K562 (cell line): ENCODE results near the gene SMIM29. TPM values are rescaled to one million over a fixed set of nuclear protein-coding genes. Genes with fewer than 3 reads are reported as not detected.

Experiments used
- FOXA1 ChIP-seq: fragments of 450-650 bp; IDR thresholded peaks from 2 replicates; pipeline ENCODE4 v1.6.1; 2016; ENCODE audit warnings: mild to moderate bottlenecking, borderline replicate concordance
- IRF2 ChIP-seq: sonication (generic); formaldehyde crosslinking; IDR thresholded peaks from 2 replicates; pipeline ENCODE4 v1.8.1; 2022; ENCODE audit warnings: mild to moderate bottlenecking, missing genetic modification reagents
- KLF6 ChIP-seq: fragments of 250-450 bp; sonication (Bioruptor Pico); IDR thresholded peaks from 2 replicates; pipeline ENCODE4 v1.4.0; 2020; ENCODE audit warnings: mild to moderate bottlenecking, moderate library complexity, borderline replicate concordance
- NCOA2 ChIP-seq, 2 experiments: fragments of 450-650 bp; IDR thresholded peaks; 2 replicates each; pipeline ENCODE4 v1.6.1; 2018; ENCODE audit warnings: mild to moderate bottlenecking in 2 of 2, moderate library complexity in 1 of 2; ENCODE audit not compliant: partially characterized antibody in 2 of 2
- NFIX ChIP-seq: fragments of 250-450 bp; sonication (Bioruptor Pico); IDR thresholded peaks from 2 replicates; pipeline ENCODE4 v1.4.0; 2020; ENCODE audit warnings: low read depth, mild to moderate bottlenecking, moderate library complexity
- RBM14 ChIP-seq: fragments of 200-400 bp; formaldehyde crosslinking; IDR thresholded peaks from 2 replicates; pipeline ENCODE4 v1.6.1; 2018; ENCODE audit warnings: low read depth, mild to moderate bottlenecking, low read length, moderate library complexity, borderline replicate concordance; ENCODE audit not compliant: insufficient read depth
- TARDBP ChIP-seq: fragments of 450-650 bp; IDR thresholded peaks from 2 replicates; pipeline ENCODE4 v1.6.1; 2016
- TCF7 ChIP-seq: sonication (generic); IDR thresholded peaks from 2 replicates; pipeline ENCODE4 v1.6.1; 2016; ENCODE audit warnings: antibody characterized with exemption, borderline replicate concordance
- ZFX ChIP-seq: sonication (generic); formaldehyde crosslinking; IDR thresholded peaks from 2 replicates; pipeline ENCODE4 v1.8.0; 2022; ENCODE audit warnings: mild to moderate bottlenecking, missing genetic modification reagents, moderate library complexity
- ZNF507 ChIP-seq: conservative IDR thresholded peaks from 2 replicates; pipeline ENCODE4 v1.6.1; 2017; ENCODE audit warnings: missing genetic modification characterization, missing compliant biosample characterization
- ZNF830 ChIP-seq: fragments of 250-450 bp; sonication (Bioruptor Pico); IDR thresholded peaks from 2 replicates; pipeline ENCODE4 v1.5.0; 2021; ENCODE audit warnings: mild to moderate bottlenecking
- polyA plus RNA-seq, 8 experiments: library from polyadenylated mRNA; depleted of rRNA in 4 of 8; stranded (reverse) in 5 of 8; unstranded in 3 of 8; fragments of >200 nt; fragmentation: Nextera tagmentation in 2 of 8; fragmentation: Illumina TruSeq in 1 of 8; extraction: Ambion mirVana in 2 of 8; extraction: Trizol in 1 of 8; gene quantifications; 2 replicates each; pipeline versions ENCODE4 v1.2.1 to v1.2.3, GENCODE V29; 2011 to 2014; ENCODE audit warnings: inconsistent platforms in 1 of 8, missing spikeins in 1 of 8
- total RNA-seq, 7 experiments: library from RNA; depleted of rRNA in 6 of 7; stranded (reverse); fragments of >200 nt in 6 of 7; fragmentation: Illumina TruSeq in 2 of 7; extraction: Trizol in 2 of 7; gene quantifications; 2 replicates each; pipeline versions ENCODE4 v1.2.1 to v1.2.3, GENCODE V29; 2011 to 2021; ENCODE audit warnings: low replicate concordance in 1 of 7
- TF ChIP-seq, protein P1 (sequence below): fragments of 200-600 bp; sonication (generic); IDR thresholded peaks from one replicate; pipeline ENCODE4 v1.6.1; 2012; ENCODE audit warnings: mild to moderate bottlenecking, low read depth, low read length, inconsistent platforms
- TF ChIP-seq, protein P2 (sequence below): fragments of 250-450 bp; sonication (Bioruptor Pico); IDR thresholded peaks from 2 replicates; pipeline ENCODE4 v1.8.0; 2022; ENCODE audit warnings: inconsistent platforms, mild to moderate bottlenecking, moderate library complexity, borderline replicate concordance
- TF ChIP-seq, protein P3 (sequence below): fragments of 450-650 bp; formaldehyde crosslinking; IDR thresholded peaks from 2 replicates; pipeline ENCODE4 v1.4.0; 2022; ENCODE audit warnings: mild to moderate bottlenecking, moderate library complexity

Gene SMIM29
- total and polyA plus RNA-seq, 9 of the 15 experiments (the other 6 are each of a cell fraction or from before 2014, with no cell fraction given): 6.5 to 36.7 (median 20.9) TPM

DNA sequence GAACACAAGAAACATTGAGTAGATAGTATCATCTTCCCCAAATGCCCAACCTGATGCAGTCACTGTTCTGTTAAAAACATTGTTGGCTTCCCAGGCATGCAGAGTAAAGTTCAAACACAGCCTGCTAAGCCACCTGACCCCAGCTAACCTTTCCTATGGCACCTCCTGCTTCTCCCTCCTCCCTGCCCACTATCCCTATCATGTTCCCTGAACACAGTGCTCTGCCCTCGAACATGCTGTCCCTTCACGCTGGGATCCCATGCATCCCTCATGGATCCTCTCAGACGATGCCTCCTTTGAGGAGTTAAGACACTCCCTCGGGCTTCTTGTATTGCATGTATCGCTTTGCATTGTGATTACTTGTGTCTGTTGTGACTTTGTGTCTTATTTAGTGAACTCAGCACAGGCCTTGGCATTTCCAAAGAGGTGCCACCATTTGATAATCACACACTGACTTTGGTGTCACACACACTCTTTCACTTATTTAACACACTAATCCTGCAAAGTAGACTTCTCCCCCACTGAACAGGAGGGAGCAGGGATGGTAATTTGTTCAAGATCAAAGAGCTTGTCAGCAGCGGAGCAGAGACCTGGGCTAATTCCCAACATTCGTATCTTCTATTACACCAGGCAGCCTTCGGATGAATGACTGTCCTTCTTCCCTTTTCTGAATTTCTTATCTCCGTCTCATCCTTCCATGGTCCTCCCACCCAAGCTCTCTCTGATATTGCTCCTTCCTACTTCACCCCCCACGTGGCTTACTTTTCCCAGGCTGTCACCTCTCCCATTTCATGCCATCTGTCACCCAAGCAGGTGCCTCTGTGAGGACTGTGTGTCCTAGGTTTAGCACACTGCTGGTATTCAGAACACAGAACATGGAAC, 28.3 kb upstream of the SMIM29 start (continued):
- TF ChIP-seq, protein P1, sequence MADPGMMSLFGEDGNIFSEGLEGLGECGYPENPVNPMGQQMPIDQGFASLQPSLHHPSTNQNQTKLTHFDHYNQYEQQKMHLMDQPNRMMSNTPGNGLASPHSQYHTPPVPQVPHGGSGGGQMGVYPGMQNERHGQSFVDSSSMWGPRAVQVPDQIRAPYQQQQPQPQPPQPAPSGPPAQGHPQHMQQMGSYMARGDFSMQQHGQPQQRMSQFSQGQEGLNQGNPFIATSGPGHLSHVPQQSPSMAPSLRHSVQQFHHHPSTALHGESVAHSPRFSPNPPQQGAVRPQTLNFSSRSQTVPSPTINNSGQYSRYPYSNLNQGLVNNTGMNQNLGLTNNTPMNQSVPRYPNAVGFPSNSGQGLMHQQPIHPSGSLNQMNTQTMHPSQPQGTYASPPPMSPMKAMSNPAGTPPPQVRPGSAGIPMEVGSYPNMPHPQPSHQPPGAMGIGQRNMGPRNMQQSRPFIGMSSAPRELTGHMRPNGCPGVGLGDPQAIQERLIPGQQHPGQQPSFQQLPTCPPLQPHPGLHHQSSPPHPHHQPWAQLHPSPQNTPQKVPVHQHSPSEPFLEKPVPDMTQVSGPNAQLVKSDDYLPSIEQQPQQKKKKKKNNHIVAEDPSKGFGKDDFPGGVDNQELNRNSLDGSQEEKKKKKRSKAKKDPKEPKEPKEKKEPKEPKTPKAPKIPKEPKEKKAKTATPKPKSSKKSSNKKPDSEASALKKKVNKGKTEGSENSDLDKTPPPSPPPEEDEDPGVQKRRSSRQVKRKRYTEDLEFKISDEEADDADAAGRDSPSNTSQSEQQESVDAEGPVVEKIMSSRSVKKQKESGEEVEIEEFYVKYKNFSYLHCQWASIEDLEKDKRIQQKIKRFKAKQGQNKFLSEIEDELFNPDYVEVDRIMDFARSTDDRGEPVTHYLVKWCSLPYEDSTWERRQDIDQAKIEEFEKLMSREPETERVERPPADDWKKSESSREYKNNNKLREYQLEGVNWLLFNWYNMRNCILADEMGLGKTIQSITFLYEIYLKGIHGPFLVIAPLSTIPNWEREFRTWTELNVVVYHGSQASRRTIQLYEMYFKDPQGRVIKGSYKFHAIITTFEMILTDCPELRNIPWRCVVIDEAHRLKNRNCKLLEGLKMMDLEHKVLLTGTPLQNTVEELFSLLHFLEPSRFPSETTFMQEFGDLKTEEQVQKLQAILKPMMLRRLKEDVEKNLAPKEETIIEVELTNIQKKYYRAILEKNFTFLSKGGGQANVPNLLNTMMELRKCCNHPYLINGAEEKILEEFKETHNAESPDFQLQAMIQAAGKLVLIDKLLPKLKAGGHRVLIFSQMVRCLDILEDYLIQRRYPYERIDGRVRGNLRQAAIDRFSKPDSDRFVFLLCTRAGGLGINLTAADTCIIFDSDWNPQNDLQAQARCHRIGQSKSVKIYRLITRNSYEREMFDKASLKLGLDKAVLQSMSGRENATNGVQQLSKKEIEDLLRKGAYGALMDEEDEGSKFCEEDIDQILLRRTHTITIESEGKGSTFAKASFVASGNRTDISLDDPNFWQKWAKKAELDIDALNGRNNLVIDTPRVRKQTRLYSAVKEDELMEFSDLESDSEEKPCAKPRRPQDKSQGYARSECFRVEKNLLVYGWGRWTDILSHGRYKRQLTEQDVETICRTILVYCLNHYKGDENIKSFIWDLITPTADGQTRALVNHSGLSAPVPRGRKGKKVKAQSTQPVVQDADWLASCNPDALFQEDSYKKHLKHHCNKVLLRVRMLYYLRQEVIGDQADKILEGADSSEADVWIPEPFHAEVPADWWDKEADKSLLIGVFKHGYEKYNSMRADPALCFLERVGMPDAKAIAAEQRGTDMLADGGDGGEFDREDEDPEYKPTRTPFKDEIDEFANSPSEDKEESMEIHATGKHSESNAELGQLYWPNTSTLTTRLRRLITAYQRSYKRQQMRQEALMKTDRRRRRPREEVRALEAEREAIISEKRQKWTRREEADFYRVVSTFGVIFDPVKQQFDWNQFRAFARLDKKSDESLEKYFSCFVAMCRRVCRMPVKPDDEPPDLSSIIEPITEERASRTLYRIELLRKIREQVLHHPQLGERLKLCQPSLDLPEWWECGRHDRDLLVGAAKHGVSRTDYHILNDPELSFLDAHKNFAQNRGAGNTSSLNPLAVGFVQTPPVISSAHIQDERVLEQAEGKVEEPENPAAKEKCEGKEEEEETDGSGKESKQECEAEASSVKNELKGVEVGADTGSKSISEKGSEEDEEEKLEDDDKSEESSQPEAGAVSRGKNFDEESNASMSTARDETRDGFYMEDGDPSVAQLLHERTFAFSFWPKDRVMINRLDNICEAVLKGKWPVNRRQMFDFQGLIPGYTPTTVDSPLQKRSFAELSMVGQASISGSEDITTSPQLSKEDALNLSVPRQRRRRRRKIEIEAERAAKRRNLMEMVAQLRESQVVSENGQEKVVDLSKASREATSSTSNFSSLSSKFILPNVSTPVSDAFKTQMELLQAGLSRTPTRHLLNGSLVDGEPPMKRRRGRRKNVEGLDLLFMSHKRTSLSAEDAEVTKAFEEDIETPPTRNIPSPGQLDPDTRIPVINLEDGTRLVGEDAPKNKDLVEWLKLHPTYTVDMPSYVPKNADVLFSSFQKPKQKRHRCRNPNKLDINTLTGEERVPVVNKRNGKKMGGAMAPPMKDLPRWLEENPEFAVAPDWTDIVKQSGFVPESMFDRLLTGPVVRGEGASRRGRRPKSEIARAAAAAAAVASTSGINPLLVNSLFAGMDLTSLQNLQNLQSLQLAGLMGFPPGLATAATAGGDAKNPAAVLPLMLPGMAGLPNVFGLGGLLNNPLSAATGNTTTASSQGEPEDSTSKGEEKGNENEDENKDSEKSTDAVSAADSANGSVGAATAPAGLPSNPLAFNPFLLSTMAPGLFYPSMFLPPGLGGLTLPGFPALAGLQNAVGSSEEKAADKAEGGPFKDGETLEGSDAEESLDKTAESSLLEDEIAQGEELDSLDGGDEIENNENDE: no peak
- TF ChIP-seq ZFX (CRISPR knock-in tag): no peak
- no peak for TF ChIP-seq ZNF830 (CRISPR knock-in tag)
- TF ChIP-seq RBM14: no peak
- TF ChIP-seq ZNF507: no peak
- TF ChIP-seq, protein P2, sequence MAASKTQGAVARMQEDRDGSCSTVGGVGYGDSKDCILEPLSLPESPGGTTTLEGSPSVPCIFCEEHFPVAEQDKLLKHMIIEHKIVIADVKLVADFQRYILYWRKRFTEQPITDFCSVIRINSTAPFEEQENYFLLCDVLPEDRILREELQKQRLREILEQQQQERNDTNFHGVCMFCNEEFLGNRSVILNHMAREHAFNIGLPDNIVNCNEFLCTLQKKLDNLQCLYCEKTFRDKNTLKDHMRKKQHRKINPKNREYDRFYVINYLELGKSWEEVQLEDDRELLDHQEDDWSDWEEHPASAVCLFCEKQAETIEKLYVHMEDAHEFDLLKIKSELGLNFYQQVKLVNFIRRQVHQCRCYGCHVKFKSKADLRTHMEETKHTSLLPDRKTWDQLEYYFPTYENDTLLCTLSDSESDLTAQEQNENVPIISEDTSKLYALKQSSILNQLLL: no peak
- no peak for TF ChIP-seq IRF2 (CRISPR knock-in tag)
- TF ChIP-seq TARDBP: no peak
- TF ChIP-seq FOXA1: no peak
- TF ChIP-seq, protein P3, sequence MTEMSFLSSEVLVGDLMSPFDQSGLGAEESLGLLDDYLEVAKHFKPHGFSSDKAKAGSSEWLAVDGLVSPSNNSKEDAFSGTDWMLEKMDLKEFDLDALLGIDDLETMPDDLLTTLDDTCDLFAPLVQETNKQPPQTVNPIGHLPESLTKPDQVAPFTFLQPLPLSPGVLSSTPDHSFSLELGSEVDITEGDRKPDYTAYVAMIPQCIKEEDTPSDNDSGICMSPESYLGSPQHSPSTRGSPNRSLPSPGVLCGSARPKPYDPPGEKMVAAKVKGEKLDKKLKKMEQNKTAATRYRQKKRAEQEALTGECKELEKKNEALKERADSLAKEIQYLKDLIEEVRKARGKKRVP: no peak
- peak; percentile 93 for TF ChIP-seq TCF7
- no peak for TF ChIP-seq NCOA2 (IDR thresholded peaks at IDR 0.05; ENCODE audit: partially characterized antibody in 2 of 2)
- TF ChIP-seq KLF6: no peak
- TF ChIP-seq NFIX: no peak
